Measurements from ENCODE around the gene PTPN13.
A peak's percentile ranks its signal among the peaks of the same experiment; 100 is the strongest.

The PTPN13 gene

DNA sequence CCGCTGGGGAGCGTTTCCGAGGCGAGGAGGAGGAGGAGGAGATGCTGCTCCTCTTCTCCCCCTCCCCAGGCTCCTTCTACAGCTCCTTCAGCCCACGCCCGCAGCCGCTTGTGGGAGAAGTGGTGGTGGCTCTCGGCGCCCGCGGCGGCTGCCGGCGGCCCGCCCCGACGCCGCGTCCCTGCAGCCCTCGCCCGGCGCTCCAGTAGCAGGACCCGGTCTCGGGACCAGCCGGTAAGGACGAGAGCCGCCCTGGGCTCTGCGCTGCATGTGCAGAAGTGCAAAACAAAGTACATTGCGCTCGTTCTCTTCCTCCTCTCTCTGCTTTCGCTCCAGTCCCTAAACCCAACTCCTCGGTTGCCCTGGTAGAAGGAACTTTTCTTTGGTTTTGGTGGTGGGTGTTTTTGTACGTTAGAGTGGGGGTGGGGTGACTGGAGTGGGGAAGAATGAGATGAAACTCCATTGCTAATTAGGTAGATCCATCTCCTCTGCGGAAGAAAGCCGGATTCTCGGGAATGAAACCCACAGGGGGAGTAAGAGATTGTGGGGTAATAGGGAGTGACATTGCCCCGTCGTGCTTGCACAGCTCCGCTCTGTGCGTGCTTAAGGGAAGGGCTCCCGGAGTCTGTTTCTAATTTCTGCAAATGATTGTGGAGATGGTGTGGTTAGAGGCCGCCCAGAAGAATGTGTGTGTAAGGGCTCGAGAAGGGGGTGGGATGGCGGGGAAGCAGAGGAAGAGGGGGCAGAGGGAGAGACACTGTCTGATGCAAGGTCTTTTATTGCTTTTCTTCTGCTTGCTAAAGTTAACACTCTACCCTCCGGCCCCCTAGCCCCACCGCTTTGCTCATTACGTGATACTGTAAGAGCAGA, 677 bp downstream of the PTPN13 start:
- DNase-seq = peak; percentile 91

DNA sequence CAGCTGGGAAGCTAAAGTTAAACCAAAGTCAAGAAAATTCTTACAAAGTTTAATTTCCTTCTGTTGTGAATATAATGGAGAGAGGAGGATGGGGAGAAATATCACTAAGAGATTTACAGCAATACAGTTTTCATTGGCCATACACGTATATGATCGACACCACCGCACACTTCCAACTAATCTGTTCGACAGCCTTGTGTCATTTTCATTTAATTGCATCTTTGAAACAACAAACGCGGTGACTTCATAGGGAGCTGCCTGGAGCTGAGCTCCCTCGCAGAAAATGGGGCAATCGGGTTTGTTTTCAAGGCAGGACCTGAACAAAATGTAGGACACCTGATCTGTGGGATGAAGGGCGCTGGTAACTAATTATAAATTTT, 1.3 kb downstream of the PTPN13 start:
- DNase-seq = no peak

DNA sequence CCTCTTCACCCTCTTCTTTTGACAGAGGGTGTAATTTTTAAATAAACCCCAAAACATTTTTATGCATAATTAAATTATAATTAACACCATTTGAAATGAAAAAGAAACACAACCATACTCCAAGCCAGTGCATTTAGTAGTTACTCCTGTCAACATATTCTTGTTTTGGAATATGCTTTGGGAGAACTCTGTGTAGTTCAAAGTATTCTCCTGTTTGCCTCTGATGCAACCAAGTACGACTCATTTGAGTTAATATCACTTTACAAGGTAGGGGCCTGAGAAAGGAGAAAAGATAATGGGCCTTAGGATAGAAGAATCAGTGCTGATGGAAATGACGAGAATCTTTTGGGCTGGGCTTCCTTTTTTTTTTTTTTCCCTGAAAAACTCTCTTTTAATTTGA, 2.7 kb downstream of the PTPN13 start:
- DNase-seq = no peak

GRCh38 chr4:86600007-86600653, 6.0 kb downstream of the PTPN13 start:
- no peak for DNase-seq

- DNase-seq = no peak
Observed at GRCh38 chr4:86603311-86603885, 9.3 kb downstream of the PTPN13 start.

GRCh38 chr4:86606809-86607208, 12.7 kb downstream of the PTPN13 start:
- no peak for DNase-seq

DNA sequence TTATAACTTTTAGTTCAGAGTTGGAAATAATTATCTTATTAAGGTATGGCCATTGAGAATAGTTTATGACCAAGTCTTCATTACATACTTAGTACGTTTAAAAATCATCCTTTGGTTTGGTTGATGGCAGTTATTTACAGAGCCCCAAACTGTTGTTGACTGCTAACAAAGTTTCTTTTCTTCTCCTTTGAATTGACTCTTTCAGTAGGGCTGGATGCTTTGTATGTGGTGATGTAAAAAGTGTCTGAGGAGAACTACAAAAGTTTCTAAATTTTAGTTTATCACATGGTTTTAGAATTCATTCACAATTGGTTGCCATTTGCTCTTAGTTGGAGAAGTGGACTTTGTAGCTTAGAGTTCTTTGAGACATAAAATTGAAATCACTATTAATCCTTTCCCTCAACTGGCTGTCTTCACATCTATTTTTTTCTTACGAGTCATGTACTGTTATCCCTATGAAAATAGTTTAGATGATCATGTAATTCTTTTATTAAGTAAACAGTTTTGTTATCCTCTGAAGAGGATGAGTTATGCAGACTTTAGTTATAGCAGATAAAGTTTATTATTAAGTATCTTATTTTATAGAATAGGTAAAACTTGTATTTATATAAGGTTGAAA, 14.8 kb downstream of the PTPN13 start:
- DNase-seq = no peak

- DNase-seq = no peak
Observed at GRCh38 chr4:86611757-86612156, 17.6 kb downstream of the PTPN13 start.

- DNase-seq = no peak
Observed at GRCh38 chr4:86613734-86614133, 19.6 kb downstream of the PTPN13 start.

- no peak for DNase-seq
Observed at GRCh38 chr4:86614865-86615264, 20.8 kb downstream of the PTPN13 start.

- DNase-seq = no peak
Observed at GRCh38 chr4:86615501-86615900, 21.4 kb downstream of the PTPN13 start.

DNA sequence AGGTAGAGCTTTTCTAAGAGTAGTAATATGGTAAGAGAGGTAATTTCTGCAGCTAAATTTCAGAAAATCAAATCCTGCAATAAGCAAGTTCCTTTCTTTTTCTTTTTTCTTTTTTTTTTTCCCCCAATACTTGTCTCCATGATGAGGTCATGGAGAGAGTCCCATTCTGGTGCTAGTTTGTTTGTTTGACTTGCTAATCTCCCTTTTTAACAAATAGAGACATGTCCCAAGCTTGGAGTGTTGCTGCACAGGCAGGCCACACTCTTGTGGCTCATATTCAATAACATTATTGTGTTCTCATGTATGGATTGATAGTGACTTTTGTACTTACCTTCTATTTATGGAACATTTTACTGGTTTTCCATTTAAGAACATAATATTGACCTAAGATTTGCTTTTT, 25.5 kb downstream of the PTPN13 start:
- DNase-seq = no peak

DNA sequence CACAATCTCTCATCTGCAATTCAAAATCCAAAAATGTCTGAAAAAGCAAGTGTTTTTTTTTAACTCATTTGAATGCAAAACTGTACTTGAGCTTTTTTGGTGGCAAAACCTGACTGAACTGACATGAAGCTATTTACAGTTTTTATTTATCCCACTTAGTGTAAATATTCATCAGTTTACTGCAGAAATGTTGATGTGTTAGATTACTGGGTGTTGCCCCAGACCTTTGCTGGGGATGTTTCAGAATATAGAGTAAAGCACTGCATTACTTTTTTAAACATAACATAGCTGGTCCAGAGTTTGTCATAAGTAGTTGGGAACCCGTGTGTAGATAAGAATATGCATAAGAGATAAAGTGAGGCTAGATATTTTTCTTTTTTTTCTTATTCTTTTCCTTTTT, 27.3 kb downstream of the PTPN13 start:
- no peak for DNase-seq

DNA sequence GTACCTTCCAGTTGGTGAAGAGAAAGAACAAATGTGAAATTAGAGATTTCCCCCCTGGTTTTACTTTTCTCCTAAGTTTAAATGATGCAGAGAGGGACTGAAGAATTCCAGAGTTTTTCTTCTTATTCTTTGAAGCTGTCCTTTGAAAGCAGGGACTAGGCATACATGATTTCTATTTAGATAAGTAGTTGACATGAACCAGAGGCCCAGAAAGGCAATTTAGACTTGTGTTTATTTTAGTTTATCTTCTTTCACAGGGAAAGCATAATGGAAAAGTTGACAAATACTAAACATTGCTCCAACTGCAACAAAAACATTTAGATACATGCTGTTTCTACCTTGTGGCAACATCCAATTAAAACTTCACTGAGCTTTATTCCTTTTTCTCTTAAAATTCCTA, 32.0 kb downstream of the PTPN13 start:
- DNase-seq = no peak

GRCh38 chr4:86627462-86628135, 33.5 kb downstream of the PTPN13 start:
- no peak for DNase-seq

DNA sequence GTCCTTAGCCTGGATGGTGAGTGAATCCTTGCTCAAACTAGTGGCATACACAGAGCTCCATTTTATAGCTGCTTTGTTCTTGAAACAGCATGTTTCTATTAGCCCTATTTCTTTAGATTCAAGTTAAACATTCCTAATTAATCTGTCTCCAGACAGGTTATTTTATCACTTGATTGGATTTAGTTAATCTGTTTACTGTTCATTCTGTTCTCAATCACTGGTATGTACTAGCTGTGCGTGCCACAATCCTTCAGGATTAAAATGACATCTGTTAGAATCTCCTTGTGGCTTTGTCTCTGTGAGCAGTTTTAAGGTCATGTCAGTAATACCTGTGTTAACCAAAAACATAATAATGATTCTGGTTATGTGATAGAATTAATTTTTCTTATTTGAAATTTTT, 36.5 kb downstream of the PTPN13 start:
- no peak for DNase-seq

DNA sequence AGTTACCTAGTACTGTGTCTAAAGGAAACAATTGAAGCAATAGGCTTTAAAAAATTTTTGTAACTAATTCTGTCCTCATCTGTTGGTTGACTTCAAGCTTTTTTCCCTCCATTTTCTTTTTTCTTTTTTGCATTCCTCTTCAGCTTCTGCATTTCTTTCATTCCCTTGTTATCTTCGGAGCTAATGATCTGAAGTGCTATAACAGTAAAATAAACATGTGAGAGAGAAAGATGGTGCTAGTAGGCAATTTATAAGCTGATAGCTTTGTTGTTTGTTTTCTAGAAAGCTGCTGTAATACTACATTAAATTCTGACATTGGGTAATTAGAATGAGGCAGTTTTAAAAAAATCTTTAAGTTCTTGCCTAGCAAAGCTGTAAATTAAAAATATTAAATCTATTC, 37.1 kb downstream of the PTPN13 start:
- no peak for DNase-seq

GRCh38 chr4:86633854-86634253, 39.7 kb downstream of the PTPN13 start:
- DNase-seq = no peak

DNA sequence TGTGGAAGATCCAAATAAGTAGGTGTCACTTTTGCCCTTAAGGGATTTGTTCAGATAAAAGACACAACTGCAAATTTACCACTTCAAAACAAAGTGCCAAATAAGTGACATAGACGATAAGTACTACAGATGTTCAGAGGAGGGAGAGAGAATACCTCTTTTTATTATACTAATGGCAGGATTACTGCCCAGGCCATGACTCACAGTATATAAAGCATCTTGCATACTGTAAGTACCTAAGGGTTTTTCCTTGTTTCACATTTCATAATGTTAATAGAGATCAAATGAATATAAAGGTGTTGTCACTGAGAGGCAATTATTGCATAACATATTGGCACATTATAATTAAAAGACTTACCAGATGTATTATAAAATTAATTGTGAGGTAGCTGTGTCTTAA, 46.4 kb downstream of the PTPN13 start:
- DNase-seq = no peak

GRCh38 chr4:86641516-86642090, 47.5 kb downstream of the PTPN13 start:
- DNase-seq = no peak

- DNase-seq = no peak
Observed at GRCh38 chr4:86644892-86645291, 50.8 kb downstream of the PTPN13 start.

GRCh38 chr4:86652332-86652932, 58.3 kb downstream of the PTPN13 start:
- DNase-seq = no peak

Data from retina (tissue), 1 donor.